DOHH2 (cell line): ENCODE results near the gene TYK2.

Experiments used
- H3F3A ChIP-seq: fragments of 200-600 bp; sonication (generic), shearing (Covaris generic); 2 replicates; pipeline ENCODE4 v1.6.0; 2016; ENCODE audit warnings: antibody characterized with exemption, mild to moderate bottlenecking; ENCODE audit not compliant: control insufficient read depth, insufficient read depth
- H3K27ac ChIP-seq: fragments of 200-600 bp; sonication (generic); 2 replicates; pipeline ENCODE4 v1.5.1; 2014; ENCODE audit warnings: low read depth, mild to moderate bottlenecking, low read length, moderate library complexity
- H3K27me3 ChIP-seq: fragments of 200-600 bp; sonication (generic); 2 replicates; pipeline ENCODE4 v1.6.1; 2014; ENCODE audit warnings: mild to moderate bottlenecking, low read length, mixed read lengths; ENCODE audit not compliant: control insufficient read depth
- H3K36me3 ChIP-seq: fragments of 200-600 bp; sonication (generic); 2 replicates; pipeline ENCODE4 v1.6.1; 2014; ENCODE audit warnings: mild to moderate bottlenecking, low read length, moderate library complexity, mixed read lengths; ENCODE audit not compliant: control insufficient read depth
- H3K4me1 ChIP-seq: fragments of 200-600 bp; sonication (generic); 2 replicates; pipeline ENCODE4 v1.6.1; 2014; ENCODE audit warnings: mild to moderate bottlenecking, low read length, mixed read lengths; ENCODE audit not compliant: control insufficient read depth
- H3K4me2 ChIP-seq: fragments of 200-600 bp; sonication (generic); 2 replicates; pipeline ENCODE4 v1.6.0; 2014; ENCODE audit warnings: mild to moderate bottlenecking, low read length, moderate library complexity
- H3K4me3 ChIP-seq: fragments of 200-600 bp; sonication (generic); 2 replicates; pipeline ENCODE4 v1.5.1; 2014; ENCODE audit warnings: mild to moderate bottlenecking, low read length, mixed read lengths
- H3K79me2 ChIP-seq: fragments of 200-600 bp; sonication (generic); 2 replicates; pipeline ENCODE4 v1.6.1; 2014; ENCODE audit warnings: mild to moderate bottlenecking, low read length, mixed read lengths; ENCODE audit not compliant: control insufficient read depth
- H3K9me2 ChIP-seq: fragments of 200-600 bp; sonication (generic); replicated peaks from 2 replicates; pipeline ENCODE4 v1.6.1; 2014; ENCODE audit warnings: mild to moderate bottlenecking, low read length, mixed read lengths; ENCODE audit not compliant: control insufficient read depth
- H3K9me3 ChIP-seq: fragments of 200-600 bp; sonication (generic); 2 replicates; pipeline ENCODE4 v1.6.1; 2014; ENCODE audit warnings: antibody characterized with exemption, low read length, mixed read lengths; ENCODE audit not compliant: control insufficient read depth, insufficient read depth
- H4K20me1 ChIP-seq: fragments of 200-600 bp; sonication (generic); 2 replicates; pipeline ENCODE4 v1.6.0; 2014; ENCODE audit warnings: low read depth, mild to moderate bottlenecking, antibody characterized with exemption, low read length, moderate library complexity; ENCODE audit not compliant: control insufficient read depth, insufficient read depth
- CTCF ChIP-seq: fragments of 200-600 bp; sonication (generic); IDR thresholded peaks from one replicate; pipeline ENCODE4 v1.5.1; 2014; ENCODE audit warnings: antibody characterized with exemption, mild to moderate bottlenecking, low read depth, low read length; ENCODE audit not compliant: poor library complexity, severe bottlenecking
- EZH2phosphoT487 ChIP-seq: fragments of 200-600 bp; sonication (generic); IDR thresholded peaks from 2 replicates; pipeline ENCODE4 v1.6.1; 2017; ENCODE audit warnings: borderline replicate concordance, mild to moderate bottlenecking, antibody characterized with exemption, low read length, moderate library complexity, mixed read lengths

Gene TYK2

DNA sequence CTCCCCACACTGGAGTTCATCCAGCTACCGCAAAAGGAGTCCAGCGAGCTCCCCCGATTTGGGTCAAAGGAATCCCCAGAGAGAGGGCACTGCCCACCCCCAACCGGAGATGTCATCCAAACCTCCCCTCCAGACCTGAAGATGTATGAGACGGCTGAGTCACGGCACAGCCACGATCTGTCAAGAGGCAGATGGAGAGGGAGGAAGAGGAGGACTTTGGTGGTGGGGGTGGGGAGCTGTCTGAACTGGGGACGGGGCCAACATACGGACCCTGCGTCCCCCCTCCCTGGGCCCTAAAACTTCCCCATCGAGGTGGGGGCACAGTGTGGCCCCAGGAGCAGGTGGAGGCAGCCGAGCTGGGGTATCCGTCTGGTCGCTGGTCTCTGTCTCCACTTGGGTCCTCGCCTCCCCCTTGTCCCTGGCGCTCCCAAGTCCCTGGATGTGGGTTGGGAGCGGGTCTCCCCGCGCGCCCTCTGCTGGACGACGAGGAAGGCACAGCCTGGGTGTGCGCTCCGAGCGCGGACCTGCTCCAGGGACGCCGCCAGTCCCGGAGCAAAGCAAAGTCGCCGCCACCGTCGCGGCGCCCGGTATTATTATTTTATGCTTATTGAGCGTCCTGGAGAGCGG, 43.8 kb upstream of the TYK2 start:
- Histone ChIP-seq H3K4me3 (peak overlapping the region; percentile 66), H3K27me3 (no peaks in the 10 kb centered on the region), H4K20me1 (peaks cover 31% of the 10 kb centered on the region), H3K4me2 (peak overlapping the region; percentile 78), H3K27ac (no peak overlapping the region), H3K4me1 (peaks cover 83% of the 10 kb centered on the region), H3K79me2 (peaks cover 91% of the 10 kb centered on the region), H3K36me3 (peaks cover 14% of the 10 kb centered on the region), H3K9me3 (no peaks in the 10 kb centered on the region), H3K9me2 (no peaks in the 10 kb centered on the region), H3F3A (peaks cover 32% of the 10 kb centered on the region)
- TF ChIP-seq CTCF (peak; percentile 98), EZH2phosphoT487 (no peak)

- Histone ChIP-seq H3K4me3 (peak overlapping the region; percentile 88; the same call in 1 of the 2 replicates), H3K4me1 (peaks cover 79% of the 10 kb centered on the region), H3K27me3 (no peaks in the 10 kb centered on the region), H3K9me2 (no peaks in the 10 kb centered on the region), H3F3A (peaks cover 30% of the 10 kb centered on the region), H3K9me3 (no peaks in the 10 kb centered on the region), H3K79me2 (peaks cover 95% of the 10 kb centered on the region), H3K4me2 (peak overlapping the region; percentile 99), H4K20me1 (peaks cover 24% of the 10 kb centered on the region), H3K27ac (no peak overlapping the region), H3K36me3 (peaks cover 20% of the 10 kb centered on the region)
- TF ChIP-seq EZH2phosphoT487 = no peak
- no peak for TF ChIP-seq CTCF
Measured at GRCh38 chr19:10422846-10423245, 42.5 kb upstream of the TYK2 start.

DNA sequence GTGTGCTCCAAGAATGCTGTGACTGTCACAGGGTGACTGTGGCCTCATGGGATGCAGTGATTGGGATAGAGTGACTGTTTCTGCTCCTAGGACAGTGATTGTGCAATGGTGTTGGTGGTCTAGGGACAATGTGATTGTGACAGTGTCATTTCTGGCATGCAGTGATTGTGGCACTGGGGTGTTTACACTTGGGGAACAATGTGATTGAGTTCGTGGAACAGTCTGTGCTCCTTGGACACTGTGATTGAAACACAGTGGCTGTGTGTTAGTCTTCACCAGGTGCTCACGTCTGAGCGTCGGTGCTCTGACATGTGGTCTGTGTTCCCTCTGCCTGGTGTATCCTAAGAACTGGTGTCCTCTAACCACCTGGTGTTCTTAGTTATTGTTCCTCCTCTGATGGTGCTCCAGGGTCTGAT, 41.7 kb upstream of the TYK2 start:
- peaks cover 17% of the 10 kb centered on the region for H4K20me1 ChIP-seq
- H3K9me2 ChIP-seq = no peaks in the 10 kb centered on the region
- 0 out of 2 replicates have a peak overlapping the region, but pooled peaks have one; percentile 92 for H3K27ac ChIP-seq
- H3F3A ChIP-seq = peaks cover 27% of the 10 kb centered on the region
- peaks cover 79% of the 10 kb centered on the region for H3K4me1 ChIP-seq
- TF ChIP-seq EZH2phosphoT487 (no peak), CTCF (no peak)
- peak overlapping the region; percentile 99 for H3K4me2 ChIP-seq
- no peaks in the 10 kb centered on the region for H3K9me3 ChIP-seq
- H3K4me3 ChIP-seq = peak overlapping the region; percentile 88
- H3K27me3 ChIP-seq = no peaks in the 10 kb centered on the region
- peaks cover 28% of the 10 kb centered on the region for H3K36me3 ChIP-seq
- peaks cover 96% of the 10 kb centered on the region for H3K79me2 ChIP-seq
